Epithelial cell of proximal tubule (primary cell): ENCODE data around the gene ALOX5AP. TPM values are rescaled to one million over a fixed set of nuclear protein-coding genes. Genes with fewer than 3 reads are reported as not detected.
A peak's percentile ranks its signal among the peaks of the same experiment; 100 is the strongest.

ENCODE experiments used
- DNase-seq: peaks from one replicate; pipeline ENCODE4 v3.0.0-alpha.2; 2011; ENCODE audit warnings: low read depth
- H3K4me3 ChIP-seq: 2 replicates; pipeline ENCODE4 v1.5.1; 2011; ENCODE audit warnings: low read depth, mild to moderate bottlenecking, low read length
- total RNA-seq: library from RNA; depleted of rRNA; stranded (reverse); fragments of >200 nt; gene quantifications from 2 replicates; pipeline ENCODE4 v1.2.3, GENCODE V29; 2015
- TF ChIP-seq, protein P1 (sequence below): conservative IDR thresholded peaks from 2 replicates; pipeline ENCODE4 v1.5.1; 2012; ENCODE audit warnings: low read depth, mild to moderate bottlenecking, low read length

ALOX5AP gene
- total RNA-seq, 1 donor from 2014 or later, result 2.5 TPM

DNA sequence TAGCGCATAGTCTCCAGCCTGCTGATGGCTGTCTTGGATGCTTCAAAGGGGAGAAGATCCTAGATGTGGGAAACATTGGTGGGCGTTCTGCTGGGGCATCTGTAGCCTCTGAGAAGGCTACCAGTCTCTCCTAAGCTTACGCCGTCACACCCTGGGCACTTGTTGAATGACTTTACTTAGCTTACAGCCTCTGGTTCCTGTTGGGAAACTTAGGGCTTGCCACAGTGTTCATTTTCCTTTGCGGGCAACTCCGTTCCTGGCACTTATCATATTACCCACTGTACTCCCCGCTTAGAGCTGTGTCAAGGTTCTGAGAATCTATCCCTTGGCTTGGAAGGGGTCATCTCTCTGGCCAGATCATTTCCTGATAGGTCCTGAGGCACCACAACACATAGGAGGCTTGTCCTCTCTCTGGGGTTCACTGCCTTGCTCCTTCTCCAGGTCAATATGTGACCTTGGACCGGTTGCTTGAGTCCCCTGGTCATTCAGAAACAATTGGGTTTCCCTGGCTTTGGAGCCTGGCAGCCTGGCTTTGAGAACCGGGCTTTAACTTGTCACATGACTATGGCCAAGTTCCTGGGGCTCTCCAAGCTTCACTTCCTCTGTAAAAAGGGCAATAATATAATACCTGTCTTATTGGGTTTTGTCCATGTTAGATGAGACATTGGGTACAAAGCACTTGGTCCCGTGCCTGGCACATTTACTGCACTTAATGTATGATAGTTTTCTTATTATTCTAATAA lies 20.5 kb upstream of the ALOX5AP start:
- TF ChIP-seq, protein P1, sequence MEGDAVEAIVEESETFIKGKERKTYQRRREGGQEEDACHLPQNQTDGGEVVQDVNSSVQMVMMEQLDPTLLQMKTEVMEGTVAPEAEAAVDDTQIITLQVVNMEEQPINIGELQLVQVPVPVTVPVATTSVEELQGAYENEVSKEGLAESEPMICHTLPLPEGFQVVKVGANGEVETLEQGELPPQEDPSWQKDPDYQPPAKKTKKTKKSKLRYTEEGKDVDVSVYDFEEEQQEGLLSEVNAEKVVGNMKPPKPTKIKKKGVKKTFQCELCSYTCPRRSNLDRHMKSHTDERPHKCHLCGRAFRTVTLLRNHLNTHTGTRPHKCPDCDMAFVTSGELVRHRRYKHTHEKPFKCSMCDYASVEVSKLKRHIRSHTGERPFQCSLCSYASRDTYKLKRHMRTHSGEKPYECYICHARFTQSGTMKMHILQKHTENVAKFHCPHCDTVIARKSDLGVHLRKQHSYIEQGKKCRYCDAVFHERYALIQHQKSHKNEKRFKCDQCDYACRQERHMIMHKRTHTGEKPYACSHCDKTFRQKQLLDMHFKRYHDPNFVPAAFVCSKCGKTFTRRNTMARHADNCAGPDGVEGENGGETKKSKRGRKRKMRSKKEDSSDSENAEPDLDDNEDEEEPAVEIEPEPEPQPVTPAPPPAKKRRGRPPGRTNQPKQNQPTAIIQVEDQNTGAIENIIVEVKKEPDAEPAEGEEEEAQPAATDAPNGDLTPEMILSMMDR, result no peak
- no peak overlapping the region for H3K4me3 ChIP-seq
- no peak for DNase-seq

DNA sequence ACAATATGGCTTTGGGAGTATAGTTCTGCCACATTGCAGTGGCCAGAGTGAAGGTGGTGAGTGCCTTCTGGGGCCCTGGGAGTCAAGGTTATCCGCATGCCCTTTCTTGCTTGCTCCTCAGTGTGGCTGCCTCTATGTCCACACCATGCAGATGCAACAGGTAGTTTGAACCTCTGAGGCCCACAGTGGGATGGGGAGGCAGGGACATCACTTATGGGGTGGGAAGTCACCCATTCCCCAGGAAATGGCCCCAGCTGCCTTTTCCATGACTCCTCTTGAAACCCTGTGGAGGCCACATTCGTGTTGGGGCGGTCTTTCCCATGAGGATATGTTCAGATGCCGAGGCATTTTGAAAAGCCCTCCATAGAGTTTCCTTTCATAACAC lies 20.0 kb upstream of the ALOX5AP start:
- TF ChIP-seq, protein P1, result no peak
- no peak for DNase-seq
- H3K4me3 ChIP-seq, result no peak overlapping the region

DNA sequence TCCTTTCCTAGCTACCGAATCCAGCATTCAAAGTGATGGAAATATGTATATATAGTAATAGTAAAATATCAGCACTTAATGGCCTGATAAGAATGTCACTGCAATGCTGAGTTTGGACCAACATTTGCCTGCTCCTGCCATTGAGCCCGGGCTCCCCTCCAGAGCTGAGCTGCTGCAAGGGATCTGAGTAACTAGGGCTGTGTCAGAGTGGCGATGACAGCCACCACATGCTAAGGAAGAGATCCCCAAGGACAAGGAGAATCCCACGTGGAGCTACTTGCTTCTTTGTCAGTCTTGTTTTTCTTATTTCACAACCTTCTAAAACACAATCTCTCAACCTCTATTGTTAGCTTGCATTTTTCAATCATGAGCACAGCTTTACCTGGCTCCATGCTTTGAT lies 19.5 kb upstream of the ALOX5AP start:
- no peak overlapping the region for H3K4me3 ChIP-seq
- TF ChIP-seq, protein P1, result no peak
- DNase-seq, result no peak

DNA sequence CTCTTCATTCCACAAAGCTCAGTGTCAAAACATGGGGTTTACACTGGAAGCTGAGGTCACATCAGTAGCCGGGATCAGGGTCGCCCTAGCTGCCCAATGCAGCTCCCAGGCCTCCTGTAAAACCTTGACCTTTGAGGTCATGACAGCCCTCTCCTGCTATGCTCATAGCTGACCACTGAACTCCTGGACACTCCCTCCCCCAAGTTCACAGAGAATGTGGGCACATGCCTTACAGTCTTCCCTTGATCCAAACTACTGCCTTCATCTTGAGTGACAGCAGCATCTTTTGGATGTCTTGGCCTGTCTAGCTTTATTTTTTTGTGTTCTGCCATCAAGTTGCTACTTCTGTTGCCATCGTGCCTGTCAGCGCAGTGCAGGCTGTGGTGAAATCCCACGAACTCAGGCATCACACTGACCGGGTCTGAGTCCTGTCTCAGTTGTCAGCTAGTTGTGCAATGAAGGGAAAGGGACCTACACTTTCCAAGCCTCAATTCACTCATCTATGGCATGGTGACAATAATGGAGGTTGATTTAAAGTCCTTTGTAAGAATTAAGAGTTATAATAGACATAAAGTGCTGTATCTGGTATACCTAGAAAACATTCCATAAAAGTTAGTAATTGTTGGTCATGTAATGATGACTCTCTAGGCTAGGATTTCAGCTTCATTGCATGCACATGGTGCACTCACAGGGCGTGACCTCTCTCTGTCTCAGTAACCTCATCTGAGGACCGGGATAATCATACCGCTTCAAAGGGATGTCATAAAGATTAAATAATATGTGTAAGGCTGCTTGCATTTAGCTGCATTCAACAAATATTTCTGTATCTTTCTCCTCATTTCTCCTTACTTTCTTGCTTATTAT lies 16.4 kb upstream of the ALOX5AP start:
- peak; percentile 71 for DNase-seq
- no peak overlapping the region for H3K4me3 ChIP-seq
- TF ChIP-seq, protein P1, result no peak

DNA sequence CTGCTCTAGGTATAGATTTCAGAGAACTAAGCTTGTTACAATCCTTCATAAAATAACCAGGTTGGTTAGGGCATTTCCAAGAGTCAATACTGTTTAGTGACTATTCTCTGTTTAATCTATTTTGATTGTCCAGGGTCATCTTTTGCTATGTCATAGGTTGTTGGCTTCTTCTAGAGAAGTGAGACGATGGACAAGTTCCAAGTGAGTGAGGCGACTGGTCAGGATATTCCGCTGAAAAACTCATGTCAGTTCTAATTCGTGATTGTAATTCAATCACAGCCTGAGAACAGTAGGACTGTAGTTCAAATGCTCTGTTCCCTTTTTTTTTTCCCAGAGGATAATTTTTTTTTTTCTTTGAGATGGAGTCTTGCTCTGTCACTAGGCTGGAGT lies 15.8 kb upstream of the ALOX5AP start:
- DNase-seq, result no peak
- TF ChIP-seq, protein P1, result no peak
- no peak overlapping the region for H3K4me3 ChIP-seq

DNA sequence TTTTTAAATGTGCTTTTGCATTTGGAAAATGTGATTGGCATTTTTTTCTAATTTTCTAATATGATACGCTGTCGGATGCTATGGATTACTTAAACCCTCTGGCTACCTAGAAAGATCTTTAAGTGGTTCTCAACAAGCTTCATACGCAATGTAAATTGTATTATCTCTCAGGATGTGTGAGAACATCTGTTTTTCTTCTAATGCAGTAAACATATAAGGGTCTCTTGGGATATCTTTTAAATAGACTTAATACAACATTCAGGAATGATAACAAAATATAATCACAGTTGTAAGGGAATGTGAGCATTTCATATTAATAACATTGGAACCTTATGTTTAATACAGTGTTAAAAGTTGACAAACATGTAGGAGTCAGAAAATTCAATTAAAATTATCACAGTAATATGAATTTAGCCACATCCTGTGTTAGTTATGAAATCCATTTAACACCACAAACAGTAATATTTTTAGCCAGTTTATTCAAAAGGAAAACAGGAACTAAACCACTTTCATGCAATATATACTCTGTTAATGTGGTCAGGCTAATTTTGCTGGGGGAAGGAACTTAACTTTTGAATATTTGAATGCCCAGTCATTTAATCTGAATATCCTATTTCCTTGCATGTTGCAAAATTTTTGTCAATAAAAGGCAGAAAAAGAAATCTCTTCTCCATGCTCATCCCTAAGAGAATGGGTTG lies 15.0 kb upstream of the ALOX5AP start:
- TF ChIP-seq, protein P1, result no peak
- no peak overlapping the region for H3K4me3 ChIP-seq
- no peak for DNase-seq
